ENCODE measurements around the gene TMEM127.
"Not testable (repeated sequence)": the region's sequence is repeated elsewhere in the genome, so short reads cannot be mapped to it uniquely, and the experiment has no call there.

TMEM127 gene

DNA sequence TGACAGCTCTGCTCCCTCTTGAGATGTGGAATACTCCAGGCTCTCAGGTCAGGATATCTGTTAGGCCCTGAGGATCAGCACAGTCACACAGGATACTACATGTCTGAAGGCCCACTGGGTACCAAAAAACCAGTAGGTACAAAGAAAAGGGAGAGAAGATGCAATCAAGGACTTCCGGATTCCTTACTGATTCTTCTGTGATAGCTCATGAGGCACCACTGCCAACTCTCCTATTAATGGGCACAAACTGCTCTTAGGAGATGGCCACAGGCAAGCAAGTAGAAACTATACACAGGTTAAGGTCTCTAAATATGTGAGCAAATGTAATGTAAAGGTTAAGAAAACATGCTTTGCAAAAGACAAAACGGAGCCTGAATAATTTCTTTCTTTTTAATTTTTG is 3.5 kb downstream of the TMEM127 start:
- no peak for DNase-seq

GRCh38 chr2:96261328-96262003 is 4.3 kb downstream of the TMEM127 start:
- DNase-seq: no peak

- DNase-seq: peak; percentile 26
Measured at GRCh38 chr2:96260387-96261260, 5.2 kb downstream of the TMEM127 start.

- no peak for DNase-seq
Measured at GRCh38 chr2:96259497-96259921, 6.3 kb downstream of the TMEM127 start.

- DNase-seq: no peak
Measured at GRCh38 chr2:96258166-96259022, 7.4 kb downstream of the TMEM127 start.

GRCh38 chr2:96257744-96258143 is 8.1 kb downstream of the TMEM127 start:
- not testable (repeated sequence) for DNase-seq

DNA sequence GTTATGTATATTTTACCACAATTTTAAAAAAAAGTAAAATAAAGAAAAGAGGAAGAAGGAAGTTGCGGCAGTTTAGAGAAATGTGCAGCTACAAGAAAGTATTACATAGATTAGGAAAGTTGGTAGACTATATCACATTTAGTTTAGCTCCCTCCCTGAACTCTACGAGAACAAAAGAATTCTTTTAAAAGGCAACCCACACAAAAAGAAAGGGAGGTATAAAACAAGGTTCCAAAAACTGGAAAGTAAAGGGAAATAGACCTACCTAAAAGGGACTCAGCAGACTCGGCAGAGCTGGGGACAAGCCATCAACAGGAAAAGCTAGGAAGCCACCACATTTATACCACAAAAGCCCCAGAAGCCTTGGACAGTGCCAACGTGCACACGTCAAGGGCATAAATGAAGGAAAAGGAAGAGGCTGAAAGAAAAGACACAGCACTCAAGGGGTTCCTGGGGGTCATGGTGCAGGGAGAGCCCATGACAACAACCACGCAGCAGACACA is 9.1 kb downstream of the TMEM127 start:
- no peak for DNase-seq

DNA sequence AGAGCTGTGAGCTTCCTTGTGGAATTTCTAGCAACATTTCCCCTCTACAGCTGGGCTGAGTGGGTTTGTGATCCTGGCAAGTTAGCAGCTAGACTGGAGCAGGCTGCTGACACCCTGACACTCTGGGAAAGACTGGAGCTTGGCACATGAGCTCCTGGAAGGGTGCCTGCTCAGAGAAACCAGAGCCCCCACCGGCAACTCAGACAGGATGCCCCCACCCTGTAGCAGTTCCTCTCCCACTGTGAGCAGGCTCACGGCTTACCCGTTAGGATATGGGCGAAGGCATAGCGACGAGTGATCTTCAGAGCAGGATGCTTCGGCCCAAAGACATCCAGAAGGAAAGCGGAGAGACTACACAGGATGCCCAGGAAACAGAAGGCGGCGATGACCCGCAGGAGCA is 11.2 kb downstream of the TMEM127 start:
- DNase-seq: no peak

DNA sequence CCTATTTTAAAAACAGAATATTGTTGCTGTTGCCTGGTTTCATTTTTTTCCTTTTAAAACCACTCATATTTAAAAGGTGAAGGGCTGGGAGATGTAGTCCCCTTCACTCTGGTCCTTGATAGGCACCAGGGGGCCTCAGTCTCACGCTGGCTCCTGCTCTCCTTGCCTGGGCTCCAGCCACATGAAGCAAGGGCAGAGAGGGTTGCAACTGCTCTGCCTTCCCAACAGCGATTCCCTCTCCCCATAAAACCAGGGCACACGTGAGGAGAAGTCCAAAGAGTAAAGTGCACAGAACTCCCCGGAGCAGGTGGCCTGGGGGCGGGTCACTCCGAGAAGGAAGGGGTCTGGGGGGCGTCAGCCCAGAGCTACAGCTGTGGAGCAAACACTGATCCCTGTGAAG is 12.8 kb downstream of the TMEM127 start:
- DNase-seq: no peak

- no peak for DNase-seq
Measured at GRCh38 chr2:96252526-96252925, 13.3 kb downstream of the TMEM127 start.

GRCh38 chr2:96251721-96252292 is 14.0 kb downstream of the TMEM127 start:
- no peak for DNase-seq

DNA sequence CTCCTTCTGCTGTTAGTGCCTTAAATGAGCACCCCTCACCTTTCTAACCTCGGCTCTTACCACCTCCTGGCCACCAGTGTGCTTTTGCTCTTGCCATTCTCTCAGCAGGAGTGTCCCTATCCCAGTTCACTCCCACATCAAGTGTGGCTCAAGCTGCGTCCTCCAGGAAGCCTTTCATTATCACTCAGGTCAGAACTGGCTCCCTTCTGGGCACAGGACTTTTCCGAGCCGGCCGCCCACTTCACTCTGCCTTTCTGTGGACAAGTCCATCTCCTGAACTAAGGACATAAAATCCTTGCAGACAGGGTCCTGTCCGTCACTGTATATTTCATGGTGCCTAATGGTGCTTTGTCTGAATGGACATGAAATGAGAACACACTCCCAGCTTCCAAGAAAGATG is 15.6 kb downstream of the TMEM127 start:
- DNase-seq: no peak

DNA sequence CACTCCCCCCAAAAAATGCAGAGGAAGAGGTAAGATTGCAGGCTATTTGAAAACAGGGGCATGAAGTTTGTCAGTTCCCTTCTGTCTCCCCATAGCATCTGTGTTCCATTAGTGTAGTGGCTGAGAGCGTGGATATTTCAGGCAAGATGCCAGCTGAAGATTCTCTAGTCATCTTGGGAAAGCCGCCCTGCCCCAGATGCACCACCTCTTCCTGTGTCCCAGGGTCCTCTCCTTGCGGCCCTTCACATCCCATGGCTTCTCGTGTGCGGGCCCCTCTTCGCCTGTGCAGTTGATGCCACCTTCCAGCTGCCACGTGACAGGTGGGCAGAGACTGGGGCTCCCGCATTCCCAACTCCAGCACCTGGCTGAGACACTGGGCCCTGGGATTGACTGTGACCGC is 16.1 kb downstream of the TMEM127 start:
- no peak for DNase-seq

GRCh38 chr2:96248624-96249023 is 17.2 kb downstream of the TMEM127 start:
- no peak for DNase-seq

DNA sequence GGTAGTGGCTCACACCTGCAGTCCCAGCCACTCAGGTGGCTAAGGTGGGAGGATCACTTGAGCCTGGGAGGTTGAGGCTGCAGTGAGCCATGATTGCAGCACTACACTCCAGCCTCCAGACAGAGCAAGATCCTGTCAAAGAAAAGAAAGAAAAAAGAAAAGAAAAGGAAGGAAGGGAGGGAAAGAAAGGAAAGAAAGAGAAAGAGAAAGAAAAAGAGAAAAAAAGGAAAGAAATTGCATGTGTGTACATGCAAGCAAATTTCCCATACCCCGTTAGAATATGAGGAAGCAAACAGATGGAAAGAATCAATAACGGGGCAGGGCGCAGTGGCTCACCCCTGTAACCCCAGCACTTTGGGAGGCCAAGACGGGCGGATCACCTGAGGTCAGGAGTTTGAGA is 17.9 kb downstream of the TMEM127 start:
- no peak for DNase-seq

DNA sequence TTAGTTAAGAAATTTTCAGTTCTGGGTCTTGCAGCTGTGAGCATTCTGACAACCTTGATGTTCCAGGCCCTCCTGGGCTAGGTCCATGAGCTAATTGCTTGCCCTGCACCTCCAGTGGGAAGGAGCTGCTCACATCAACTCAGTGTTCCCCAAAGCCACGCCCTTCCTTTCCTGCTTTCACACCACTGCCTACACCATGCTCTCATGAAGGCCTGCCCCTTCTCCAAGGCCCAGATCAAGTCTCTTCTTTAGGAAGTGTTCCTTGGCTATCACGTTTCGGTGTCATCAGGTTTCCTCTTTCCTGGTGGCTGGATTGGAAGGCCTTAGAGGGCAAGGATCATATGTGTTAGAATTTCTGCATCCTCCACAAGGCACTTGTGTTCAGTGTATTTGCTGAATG is 18.8 kb downstream of the TMEM127 start:
- DNase-seq: no peak

GRCh38 chr2:96245609-96246390 is 20.0 kb downstream of the TMEM127 start:
- peak; percentile 21 for DNase-seq

DNA sequence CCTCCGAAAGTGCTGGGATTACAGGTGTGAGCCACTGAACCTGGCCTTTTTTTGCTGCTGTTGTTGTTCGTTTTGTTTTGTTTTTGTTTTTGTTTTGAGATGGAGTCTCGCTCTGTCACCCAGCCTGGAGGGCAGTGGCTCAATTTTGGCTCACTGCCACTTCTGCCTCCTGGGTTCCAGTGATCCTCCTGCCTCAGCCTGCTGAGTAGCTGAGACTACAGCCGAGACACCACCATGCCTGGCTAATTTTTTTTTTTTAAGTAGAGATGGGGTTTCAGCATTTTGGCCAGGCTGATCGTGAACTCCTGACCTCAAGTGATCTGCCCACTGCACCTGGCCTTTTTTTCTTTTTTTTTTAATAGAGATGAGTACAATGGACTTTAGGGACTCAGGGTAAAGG is 22.0 kb downstream of the TMEM127 start:
- DNase-seq: no peak

DNA sequence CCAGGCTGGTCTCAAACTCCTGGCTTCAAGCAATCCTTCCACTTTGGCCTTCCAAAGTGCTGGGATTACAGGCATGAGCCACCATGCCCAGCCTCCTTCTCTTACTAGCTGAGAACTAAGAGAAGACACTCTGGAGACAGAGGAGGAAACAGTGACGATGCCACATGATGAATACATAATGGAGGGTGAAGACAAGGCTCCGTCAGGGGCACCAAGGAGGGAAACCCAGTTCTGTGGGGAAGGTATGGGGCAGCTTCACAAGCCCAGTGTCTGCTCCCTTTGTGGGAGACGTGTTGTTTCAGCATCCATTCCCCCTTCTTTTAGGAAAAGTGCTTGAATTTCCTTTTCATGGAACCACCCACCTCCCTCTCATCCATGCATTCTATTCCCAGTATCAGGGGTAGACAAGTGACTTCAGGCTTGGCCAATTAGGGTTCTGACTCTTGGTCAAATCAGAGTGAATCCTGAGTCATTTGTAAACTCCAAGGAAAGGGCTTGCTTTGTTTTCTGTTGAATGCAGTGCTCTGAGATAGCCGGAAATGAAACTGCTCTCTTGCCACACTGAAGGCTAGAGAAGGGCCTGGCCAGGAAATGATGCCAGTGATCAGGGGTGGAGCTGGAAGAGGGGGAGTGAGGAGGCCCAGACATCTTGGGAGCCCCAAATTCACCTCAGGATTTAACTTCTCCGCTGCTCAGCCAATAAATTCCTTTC is 23.7 kb downstream of the TMEM127 start:
- DNase-seq: peak; percentile 75

DNA sequence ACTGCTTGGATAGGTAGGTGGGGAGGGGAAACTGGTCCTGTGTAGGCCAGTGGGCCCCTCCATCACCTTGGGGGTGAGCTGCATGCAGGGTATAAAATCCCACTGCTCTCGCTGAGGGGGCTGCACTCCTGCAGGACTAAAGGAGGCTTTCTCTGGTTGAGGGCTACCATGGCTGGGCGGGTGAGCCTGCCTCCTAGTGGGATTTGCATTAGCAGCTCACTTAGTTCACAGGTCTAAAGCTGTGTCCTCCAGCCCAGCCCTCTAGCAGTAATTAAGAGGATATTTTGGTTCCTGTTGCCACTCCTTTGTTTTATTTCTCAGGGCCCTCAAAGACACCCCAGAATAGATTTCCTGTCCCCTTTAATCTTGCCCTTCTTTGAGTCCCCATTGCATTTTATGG is 24.6 kb downstream of the TMEM127 start:
- DNase-seq: no peak

GRCh38 chr2:96240341-96241038 is 25.3 kb downstream of the TMEM127 start:
- no peak for DNase-seq

All from CD4-positive, alpha-beta T cell treated with Interleukin-17A for 1 hour (primary cell).